Hepatocyte (in vitro differentiated cells): ENCODE measurements around the gene TMEM239. TPM values are rescaled to one million over a fixed set of nuclear protein-coding genes. Genes with fewer than 3 reads are reported as not detected.

Experiments
- DNase-seq: peaks from one replicate; pipeline ENCODE4 v3.0.0-alpha.2; 2016; ENCODE audit warnings: low spot score
- H2AFZ ChIP-seq: fragments of 200-600 bp; sonication (generic); 2 replicates; pipeline ENCODE4 v1.6.0; 2016; ENCODE audit warnings: antibody characterized with exemption, mild to moderate bottlenecking
- H3K27ac ChIP-seq: fragments of 200-600 bp; sonication (generic); 2 replicates; pipeline ENCODE4 v1.5.1; 2016; ENCODE audit warnings: mild to moderate bottlenecking
- H3K27me3 ChIP-seq: fragments of 200-600 bp; sonication (generic); 2 replicates; pipeline ENCODE4 v1.6.1; 2016
- H3K36me3 ChIP-seq: fragments of 200-600 bp; sonication (generic); replicated peaks from 2 replicates; pipeline ENCODE4 v1.5.1; 2016; ENCODE audit warnings: low read depth; ENCODE audit not compliant: insufficient read depth
- H3K4me1 ChIP-seq: fragments of 200-600 bp; sonication (generic); 2 replicates; pipeline ENCODE4 v1.5.1; 2016; ENCODE audit warnings: mild to moderate bottlenecking, moderate library complexity; ENCODE audit not compliant: insufficient read depth
- H3K4me2 ChIP-seq: fragments of 200-600 bp; sonication (generic); 2 replicates; pipeline ENCODE4 v1.6.0; 2016
- H3K4me3 ChIP-seq: fragments of 200-600 bp; sonication (generic); 2 replicates; pipeline ENCODE4 v1.5.1; 2016; ENCODE audit warnings: mild to moderate bottlenecking
- H3K79me2 ChIP-seq: fragments of 200-600 bp; sonication (generic); 2 replicates; pipeline ENCODE4 v1.6.0; 2017; ENCODE audit warnings: mild to moderate bottlenecking
- H3K9me2 ChIP-seq: fragments of 200-600 bp; sonication (generic); replicated peaks from 2 replicates; pipeline ENCODE4 v1.6.0; 2017; ENCODE audit warnings: mild to moderate bottlenecking; ENCODE audit not compliant: insufficient read depth
- H3K9me3 ChIP-seq: fragments of 200-600 bp; sonication (generic); 2 replicates; pipeline ENCODE4 v1.5.1; 2016; ENCODE audit warnings: low read depth, mild to moderate bottlenecking
- H4K20me1 ChIP-seq: fragments of 200-600 bp; sonication (generic); 2 replicates; pipeline ENCODE4 v1.6.0; 2016; ENCODE audit warnings: mild to moderate bottlenecking; ENCODE audit not compliant: insufficient read depth, poor library complexity, severe bottlenecking
- EZH2 ChIP-seq: fragments of 200-600 bp; sonication (generic); IDR thresholded peaks from 2 replicates; pipeline ENCODE4 v1.6.1; 2016; ENCODE audit warnings: antibody characterized with exemption, mild to moderate bottlenecking, borderline replicate concordance
- EZH2phosphoT487 ChIP-seq: fragments of 200-600 bp; sonication (generic); IDR thresholded peaks from one replicate; pipeline ENCODE4 v1.6.1; 2018; ENCODE audit warnings: antibody characterized with exemption, mild to moderate bottlenecking, low read depth, moderate library complexity; ENCODE audit not compliant: unreplicated experiment, severe bottlenecking
- WGBS: methylation state at CpG from one replicate; pipeline ENCODE4 v1.1.6; 2016; ENCODE audit warnings: low lambda C conversion rate; ENCODE audit errors: missing lambda C conversion rate; 5-methylcytosine and 5-hydroxymethylcytosine counted together
- polyA plus RNA-seq: library from polyadenylated mRNA; unstranded; fragments of >200 nt; fragmentation: Nextera tagmentation; extraction: Ambion mirVana; gene quantifications from 2 replicates; pipeline ENCODE4 v1.2.1, GENCODE V29; 2016
- total RNA-seq: library from RNA; depleted of rRNA; stranded (reverse); fragments of >200 nt; gene quantifications from 2 replicates; pipeline ENCODE4 v1.2.3, GENCODE V29; 2014
- TF ChIP-seq, protein P1 (sequence below): fragments of 200-600 bp; sonication (generic); IDR thresholded peaks from 2 replicates; pipeline ENCODE4 v1.5.1; 2016; ENCODE audit warnings: antibody characterized with exemption, mild to moderate bottlenecking; ENCODE audit not compliant: poor library complexity

TMEM239 gene
- total and polyA plus RNA-seq, 2 experiments from 2014 or later = not detected

GRCh38 chr20:2847802-2848201 is 31.6 kb downstream of the TMEM239 start:
- Histone ChIP-seq H3K9me2 (no peaks in the 10 kb centered on the region), H3K4me2 (no peak overlapping the region), H3K27me3 (no peaks in the 10 kb centered on the region), H3K27ac (no peak overlapping the region), H3K79me2 (peaks cover 9% of the 10 kb centered on the region), H3K9me3 (no peaks in the 10 kb centered on the region), H4K20me1 (no peaks in the 10 kb centered on the region), H3K4me1 (no peaks in the 10 kb centered on the region), H3K36me3 (no peaks in the 10 kb centered on the region), H3K4me3 (no peak overlapping the region), H2AFZ (no peak overlapping the region)
- no peak for DNase-seq
- WGBS = 97% methylated on average over 4 of the region's 4 CpGs
- TF ChIP-seq EZH2phosphoT487 (no peak), EZH2 (no peak)
- TF ChIP-seq, protein P1, sequence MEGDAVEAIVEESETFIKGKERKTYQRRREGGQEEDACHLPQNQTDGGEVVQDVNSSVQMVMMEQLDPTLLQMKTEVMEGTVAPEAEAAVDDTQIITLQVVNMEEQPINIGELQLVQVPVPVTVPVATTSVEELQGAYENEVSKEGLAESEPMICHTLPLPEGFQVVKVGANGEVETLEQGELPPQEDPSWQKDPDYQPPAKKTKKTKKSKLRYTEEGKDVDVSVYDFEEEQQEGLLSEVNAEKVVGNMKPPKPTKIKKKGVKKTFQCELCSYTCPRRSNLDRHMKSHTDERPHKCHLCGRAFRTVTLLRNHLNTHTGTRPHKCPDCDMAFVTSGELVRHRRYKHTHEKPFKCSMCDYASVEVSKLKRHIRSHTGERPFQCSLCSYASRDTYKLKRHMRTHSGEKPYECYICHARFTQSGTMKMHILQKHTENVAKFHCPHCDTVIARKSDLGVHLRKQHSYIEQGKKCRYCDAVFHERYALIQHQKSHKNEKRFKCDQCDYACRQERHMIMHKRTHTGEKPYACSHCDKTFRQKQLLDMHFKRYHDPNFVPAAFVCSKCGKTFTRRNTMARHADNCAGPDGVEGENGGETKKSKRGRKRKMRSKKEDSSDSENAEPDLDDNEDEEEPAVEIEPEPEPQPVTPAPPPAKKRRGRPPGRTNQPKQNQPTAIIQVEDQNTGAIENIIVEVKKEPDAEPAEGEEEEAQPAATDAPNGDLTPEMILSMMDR = no peak

- Histone ChIP-seq H3K36me3 (no peaks in the 10 kb centered on the region), H3K4me1 (no peaks in the 10 kb centered on the region)
- 93% methylated on average over 4 of the region's 4 CpGs for WGBS
Measured at GRCh38 chr20:2849529-2849928, 33.4 kb downstream of the TMEM239 start.

DNA sequence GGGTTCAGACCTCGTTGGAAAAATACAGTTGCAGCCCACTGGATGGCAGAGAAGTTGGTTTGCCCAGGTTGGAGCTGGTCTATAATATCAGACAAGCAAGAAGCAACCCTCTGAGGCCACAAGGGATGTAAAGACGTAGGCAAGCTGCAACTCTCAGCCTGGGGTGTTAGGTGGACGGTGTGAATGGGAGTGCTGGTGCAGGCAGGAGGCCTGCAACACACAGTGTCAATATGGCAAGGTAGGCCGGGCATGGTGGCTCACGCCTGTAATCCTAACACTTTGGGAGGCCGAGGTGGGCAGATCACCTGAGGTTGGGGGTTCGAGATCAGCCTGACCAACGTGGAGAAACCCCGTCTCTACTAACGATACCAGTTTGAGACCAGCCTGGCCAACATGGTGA is 34.9 kb downstream of the TMEM239 start:
- no peak overlapping the region for H3K4me3 ChIP-seq
- H3K9me3 ChIP-seq = no peaks in the 10 kb centered on the region
- H3K27ac ChIP-seq = no peak overlapping the region
- H3K79me2 ChIP-seq = no peaks in the 10 kb centered on the region
- no peaks in the 10 kb centered on the region for H3K4me1 ChIP-seq
- H3K27me3 ChIP-seq = no peaks in the 10 kb centered on the region
- no peak overlapping the region for H3K4me2 ChIP-seq
- H3K9me2 ChIP-seq = no peaks in the 10 kb centered on the region
- no peaks in the 10 kb centered on the region for H4K20me1 ChIP-seq
- no peaks in the 10 kb centered on the region for H3K36me3 ChIP-seq
- WGBS = 96% methylated on average over 10 of the region's 10 CpGs
- TF ChIP-seq, protein P1 = no peak
- TF ChIP-seq EZH2phosphoT487 (no peak), EZH2 (no peak)
- no peak for DNase-seq
- no peak overlapping the region for H2AFZ ChIP-seq

More at GRCh38 chr20:2849529-2849928, 33.4 kb downstream of the TMEM239 start:
- H3K27me3 ChIP-seq = no peaks in the 10 kb centered on the region
- no peaks in the 10 kb centered on the region for H4K20me1 ChIP-seq
- H3K4me2 ChIP-seq = no peak overlapping the region
- DNase-seq = no peak
- TF ChIP-seq EZH2phosphoT487 (no peak), EZH2 (no peak)
- TF ChIP-seq, protein P1 = no peak
- H3K4me3 ChIP-seq = no peak overlapping the region
- H2AFZ ChIP-seq = no peak overlapping the region
- no peaks in the 10 kb centered on the region for H3K79me2 ChIP-seq
- H3K9me3 ChIP-seq = no peaks in the 10 kb centered on the region
- no peak overlapping the region for H3K27ac ChIP-seq
- no peaks in the 10 kb centered on the region for H3K9me2 ChIP-seq

- Histone ChIP-seq H2AFZ (no peak overlapping the region), H3K4me2 (no peak overlapping the region), H3K27ac (no peak overlapping the region), H3K4me1 (no peaks in the 10 kb centered on the region), H3K79me2 (peaks cover 4% of the 10 kb centered on the region), H3K4me3 (no peak overlapping the region), H4K20me1 (no peaks in the 10 kb centered on the region), H3K9me2 (no peaks in the 10 kb centered on the region), H3K36me3 (no peaks in the 10 kb centered on the region), H3K9me3 (no peaks in the 10 kb centered on the region), H3K27me3 (no peaks in the 10 kb centered on the region)
- 98% methylated on average over 2 of the region's 2 CpGs for WGBS
- DNase-seq = no peak
- no peak for TF ChIP-seq EZH2phosphoT487
- TF ChIP-seq, protein P1 = no peak
- TF ChIP-seq EZH2 = no peak
Measured at GRCh38 chr20:2858591-2858990, 42.4 kb downstream of the TMEM239 start.
